Activated naive CD8-positive, alpha-beta T cell treated with anti-CD3 and anti-CD28 coated beads, Interleukin-2, amount 10 ng/mL, durations not matched to agents 7 days and 5 days (primary cell): ENCODE results near the gene EMC1. TPM values are rescaled to one million over a fixed set of nuclear protein-coding genes. Genes with fewer than 3 reads are reported as not detected.
"Not testable (repeated sequence)": the region's sequence is repeated elsewhere in the genome, so short reads cannot be mapped to it uniquely, and the experiment has no call there.

Experiments used
- ATAC-seq: fragments of 150-1000 bp; cut with Tn5 transposase; one replicate; pipeline ENCODE4 v1.10.0; 2021; ENCODE audit warnings: low read depth, moderate library complexity
- POLR2A ChIA-PET: fragments of 350-600 bp; sonication (Branson Sonifier 250); formaldehyde crosslinking; loops from one replicate; lab custom pipeline; 2021; ENCODE audit warnings: antibody characterized with exemption; lab: Charles Lee
- DNase-seq: peaks from one replicate; pipeline ENCODE4 v3.0.0; 2021
- H3K27ac Mint-ChIP-seq: one replicate; pipeline ENCODE4 v1.8.0; 2022; ENCODE audit warnings: mild to moderate bottlenecking, mixed read lengths
- H3K27me3 Mint-ChIP-seq: one replicate; pipeline ENCODE4 v1.8.0; 2022; ENCODE audit warnings: mild to moderate bottlenecking, moderate library complexity, mixed read lengths
- H3K36me3 Mint-ChIP-seq: one replicate; pipeline ENCODE4 v1.8.0; 2021; ENCODE audit warnings: mild to moderate bottlenecking, mixed read lengths
- H3K4me1 Mint-ChIP-seq: one replicate; pipeline ENCODE4 v1.8.0; 2021; ENCODE audit warnings: mixed read lengths
- H3K4me3 Mint-ChIP-seq: one replicate; pipeline ENCODE4 v1.8.0; 2022; ENCODE audit warnings: mild to moderate bottlenecking, moderate library complexity, mixed read lengths
- H3K9me3 Mint-ChIP-seq: one replicate; pipeline ENCODE4 v1.8.0; 2021; ENCODE audit warnings: mixed read lengths
- total RNA-seq, 2 experiments: library from RNA; stranded (reverse); gene quantifications; one replicate each; pipeline ENCODE4 v1.2.3, GENCODE V29; 2021

EMC1 gene
- total RNA-seq, 2 experiments from 2014 or later: 35.6 to 37.0 TPM

GRCh38 chr1:19220080-19220846 is 31.1 kb downstream of the EMC1 start:
- no peak overlapping the region for H3K27ac Mint-ChIP-seq
- H3K36me3 Mint-ChIP-seq: peaks cover 41% of the 10 kb centered on the region
- no peak overlapping the region for H3K4me3 Mint-ChIP-seq
- no peaks in the 10 kb centered on the region for H3K27me3 Mint-ChIP-seq
- DNase-seq: no peak
- POLR2A ChIA-PET: interaction anchor here (1.3 kb wide), 1 partner anchor 9 kb away, joined by 4 read pairs; no protein-coding TSS in a partner anchor
- peaks cover 12% of the 10 kb centered on the region for H3K4me1 Mint-ChIP-seq
- ATAC-seq: no peak
- H3K9me3 Mint-ChIP-seq: no peaks in the 10 kb centered on the region

- no peaks in the 10 kb centered on the region for H3K27me3 Mint-ChIP-seq
- POLR2A ChIA-PET: interaction anchor here (1.3 kb wide), 1 partner anchor 10 kb away, joined by 4 read pairs; no protein-coding TSS in a partner anchor
- H3K4me1 Mint-ChIP-seq: peaks cover 13% of the 10 kb centered on the region
- ATAC-seq: no peak
- no peak for DNase-seq
- H3K9me3 Mint-ChIP-seq: no peaks in the 10 kb centered on the region
- peaks cover 38% of the 10 kb centered on the region for H3K36me3 Mint-ChIP-seq
- H3K27ac Mint-ChIP-seq: no peak overlapping the region
- no peak overlapping the region for H3K4me3 Mint-ChIP-seq
These were observed 31.9 kb downstream of the EMC1 start for GRCh38 chr1:19219451-19219850.

GRCh38 chr1:19216585-19216984 is 34.7 kb downstream of the EMC1 start:
- ATAC-seq, H3K27me3 Mint-ChIP-seq, DNase-seq, H3K4me3 Mint-ChIP-seq, POLR2A ChIA-PET, H3K9me3 Mint-ChIP-seq: not testable (repeated sequence)
- peak overlapping the region; percentile 2 for H3K27ac Mint-ChIP-seq
- H3K4me1 Mint-ChIP-seq: peaks cover 26% of the 10 kb centered on the region
- H3K36me3 Mint-ChIP-seq: peaks cover 28% of the 10 kb centered on the region

GRCh38 chr1:19213580-19213979 is 37.7 kb downstream of the EMC1 start:
- peaks cover 34% of the 10 kb centered on the region for H3K4me1 Mint-ChIP-seq
- no peaks in the 10 kb centered on the region for H3K27me3 Mint-ChIP-seq
- no peaks in the 10 kb centered on the region for H3K9me3 Mint-ChIP-seq
- H3K27ac Mint-ChIP-seq: no peak overlapping the region
- DNase-seq (no peak), ATAC-seq (no peak)
- H3K4me3 Mint-ChIP-seq: no peak overlapping the region
- H3K36me3 Mint-ChIP-seq: peaks cover 10% of the 10 kb centered on the region
- POLR2A ChIA-PET: no interaction called here

- DNase-seq (no peak), ATAC-seq (no peak)
- Mint-ChIP-seq H3K9me3 (no peaks in the 10 kb centered on the region), H3K4me3 (peak overlapping the region; percentile 31), H3K27ac (peak overlapping the region; percentile 61), H3K27me3 (no peaks in the 10 kb centered on the region), H3K36me3 (peaks cover 7% of the 10 kb centered on the region), H3K4me1 (peaks cover 44% of the 10 kb centered on the region)
- POLR2A ChIA-PET: interaction anchor here (0.5 to 1.2 kb wide), 2 partner anchors 39 to 75 kb away, joined by 4 to 5 read pairs; partner anchors contain the start of genes EMC1 and MRTO4
These were observed 39.2 kb downstream of the EMC1 start for GRCh38 chr1:19212167-19212566.

- H3K27me3 Mint-ChIP-seq: no peaks in the 10 kb centered on the region
- DNase-seq: no peak
- no peaks in the 10 kb centered on the region for H3K9me3 Mint-ChIP-seq
- no peak for ATAC-seq
- peak overlapping the region; percentile 98 for H3K4me3 Mint-ChIP-seq
- POLR2A ChIA-PET: interaction anchor here (0.8 to 1.2 kb wide), 3 partner anchors 15 to 100 kb away, joined by 3 to 4 read pairs (median 3); partner anchors contain the start of genes EMC1 and MRTO4
- H3K4me1 Mint-ChIP-seq: peaks cover 49% of the 10 kb centered on the region
- H3K36me3 Mint-ChIP-seq: peaks cover 9% of the 10 kb centered on the region
- H3K27ac Mint-ChIP-seq: peak overlapping the region; percentile 99
These were observed 40.4 kb downstream of the EMC1 start for GRCh38 chr1:19210772-19211549.

- DNase-seq (peak; percentile 98), ATAC-seq (peak; percentile 92)
- H3K27ac Mint-ChIP-seq: peak within 1 kb of the TSS; percentile 99
- H3K9me3 Mint-ChIP-seq: no peaks in the 10 kb centered on the region
- POLR2A ChIA-PET: interaction anchor here (1.2 kb wide), 2 partner anchors 42 to 101 kb away, joined by 3 to 4 read pairs; partner anchors contain the start of genes EMC1 and MRTO4
- H3K27me3 Mint-ChIP-seq: no peaks in the 10 kb centered on the region
- H3K4me3 Mint-ChIP-seq: peak within 1 kb of the TSS; percentile 98
- H3K4me1 Mint-ChIP-seq: peaks cover 54% of the 10 kb centered on the region
- H3K36me3 Mint-ChIP-seq: peaks cover 7% of the 10 kb centered on the region
These were observed 41.1 kb downstream of the EMC1 start, which contains the start of gene UBR4 for GRCh38 chr1:19209990-19210771. Gene UBR4, minus strand, starts transcription at chr1:19210266. Its CDS starts 18 bp downstream, at chr1:19210248.

- no peaks in the 10 kb centered on the region for H3K9me3 Mint-ChIP-seq
- DNase-seq (no peak), ATAC-seq (peak; percentile 28)
- peaks cover 58% of the 10 kb centered on the region for H3K4me1 Mint-ChIP-seq
- peaks cover 8% of the 10 kb centered on the region for H3K36me3 Mint-ChIP-seq
- H3K4me3 Mint-ChIP-seq: peak overlapping the region; percentile 98
- POLR2A ChIA-PET: interaction anchor here (1.5 kb wide), 1 partner anchor 11 kb away, joined by 3 read pairs; no protein-coding TSS in a partner anchor
- peak overlapping the region; percentile 96 for H3K27ac Mint-ChIP-seq
- no peaks in the 10 kb centered on the region for H3K27me3 Mint-ChIP-seq
These were observed 41.8 kb downstream of the EMC1 start for GRCh38 chr1:19209439-19209989.

- H3K36me3 Mint-ChIP-seq: peaks cover 8% of the 10 kb centered on the region
- H3K9me3 Mint-ChIP-seq: no peaks in the 10 kb centered on the region
- ATAC-seq (no peak), DNase-seq (no peak)
- POLR2A ChIA-PET: interaction anchor here (0.7 to 1.5 kb wide), 2 partner anchors 11 to 1578 kb away, joined by 3 read pairs; partner anchors contain the start of gene HP1BP3
- peak overlapping the region; percentile 98 for H3K4me3 Mint-ChIP-seq
- no peaks in the 10 kb centered on the region for H3K27me3 Mint-ChIP-seq
- H3K4me1 Mint-ChIP-seq: peaks cover 57% of the 10 kb centered on the region
- H3K27ac Mint-ChIP-seq: peak overlapping the region; percentile 96
These were observed 42.5 kb downstream of the EMC1 start for GRCh38 chr1:19208710-19209438.

- ATAC-seq: no peak
- DNase-seq: no peak
- no peaks in the 10 kb centered on the region for H3K9me3 Mint-ChIP-seq
- peaks cover 8% of the 10 kb centered on the region for H3K36me3 Mint-ChIP-seq
- POLR2A ChIA-PET: interaction anchor here (1.5 kb wide), 1 partner anchor 44 kb away, joined by 3 read pairs; the partner anchor contains the start of genes EMC1 and MRTO4
- H3K4me3 Mint-ChIP-seq: peak overlapping the region; percentile 6
- H3K4me1 Mint-ChIP-seq: peaks cover 56% of the 10 kb centered on the region
- H3K27me3 Mint-ChIP-seq: no peaks in the 10 kb centered on the region
- H3K27ac Mint-ChIP-seq: peak overlapping the region; percentile 14
These were observed 44.4 kb downstream of the EMC1 start for GRCh38 chr1:19206947-19207346.

- ATAC-seq (no peak), DNase-seq (no peak)
- peaks cover 52% of the 10 kb centered on the region for H3K4me1 Mint-ChIP-seq
- POLR2A ChIA-PET: interaction anchor here (1.5 kb wide), 1 partner anchor 46 kb away, joined by 3 read pairs; the partner anchor contains the start of genes EMC1 and MRTO4
- H3K36me3 Mint-ChIP-seq: peaks cover 8% of the 10 kb centered on the region
- no peak overlapping the region for H3K4me3 Mint-ChIP-seq
- no peak overlapping the region for H3K27ac Mint-ChIP-seq
- no peaks in the 10 kb centered on the region for H3K9me3 Mint-ChIP-seq
- no peaks in the 10 kb centered on the region for H3K27me3 Mint-ChIP-seq
These were observed 45.5 kb downstream of the EMC1 start for GRCh38 chr1:19205845-19206244.

GRCh38 chr1:19205403-19205802 is 45.9 kb downstream of the EMC1 start:
- Mint-ChIP-seq H3K9me3 (no peaks in the 10 kb centered on the region), H3K27ac (no peak overlapping the region), H3K4me1 (peaks cover 51% of the 10 kb centered on the region), H3K27me3 (no peaks in the 10 kb centered on the region), H3K4me3 (no peak overlapping the region), H3K36me3 (peaks cover 8% of the 10 kb centered on the region)
- ATAC-seq: no peak
- POLR2A ChIA-PET: no interaction called here
- no peak for DNase-seq
